A172 (cell line): Measurements from ENCODE around the gene SGSM2. TPM values are rescaled to one million over a fixed set of nuclear protein-coding genes. Genes with fewer than 3 reads are reported as not detected.

Source experiments
- DNase-seq: peaks from one replicate; pipeline ENCODE4 v3.0.0-alpha.2; 2015; ENCODE audit warnings: low spot score
- total RNA-seq: library from RNA; depleted of rRNA; stranded (reverse); fragments of >200 nt; shearing (Covaris generic); gene quantifications from 2 replicates; pipeline ENCODE4 v1.2.3, GENCODE V29; 2014

The SGSM2 gene
- total RNA-seq, 1 experiment from 2014 or later: 23.3 TPM

GRCh38 chr17:2335726-2336214 lies 1.5 kb upstream of the SGSM2 start:
- DNase-seq: peak; percentile 16

GRCh38 chr17:2336215-2336851 lies 968 bp upstream of the SGSM2 start, which contains the start of gene TSR1:
TSR1 (minus strand) TSS chr17:2336457; CDS start chr17:2336427, 30 bp downstream.
- peak; percentile 86 for DNase-seq

GRCh38 chr17:2337544-2338314 lies 428 bp downstream of the SGSM2 start:
- peak; percentile 44 for DNase-seq

DNA sequence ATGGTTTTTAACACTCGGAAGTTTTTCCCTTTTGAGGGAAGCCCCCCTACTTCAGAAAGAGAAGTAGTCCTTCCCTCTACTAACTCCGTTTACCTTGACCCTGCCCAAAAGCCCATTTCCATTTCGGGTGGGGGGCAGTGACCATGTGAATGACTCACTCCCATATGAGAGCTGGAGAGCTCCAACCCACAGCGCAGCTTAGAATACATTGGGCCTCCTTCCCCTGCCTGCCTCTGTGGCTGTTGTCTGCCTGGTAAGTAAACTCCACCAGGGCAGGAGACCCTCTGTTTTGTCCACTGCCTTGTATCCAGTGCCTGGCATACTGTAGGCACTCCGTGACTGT lies 985 bp downstream of the SGSM2 start:
- no peak for DNase-seq

DNA sequence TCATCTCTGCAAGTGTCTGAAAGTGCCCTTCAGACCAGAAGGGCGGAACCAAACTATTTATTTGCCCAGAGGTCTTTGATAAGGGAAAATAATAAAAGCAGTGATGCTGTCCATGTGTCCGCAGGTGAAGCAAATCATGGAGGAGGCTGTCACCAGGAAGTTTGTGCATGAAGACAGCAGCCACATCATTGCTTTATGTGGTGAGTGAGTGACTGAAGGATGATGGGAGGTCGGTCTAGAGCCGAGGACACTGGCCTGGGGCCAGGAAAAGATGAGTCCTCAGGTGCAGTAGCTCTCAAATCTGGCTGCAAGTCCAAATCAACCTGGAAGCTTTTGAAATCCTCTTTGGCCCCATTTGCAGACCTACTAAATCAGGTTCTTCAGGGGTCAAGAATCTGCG lies 6.1 kb downstream of the SGSM2 start:
- DNase-seq: no peak

DNA sequence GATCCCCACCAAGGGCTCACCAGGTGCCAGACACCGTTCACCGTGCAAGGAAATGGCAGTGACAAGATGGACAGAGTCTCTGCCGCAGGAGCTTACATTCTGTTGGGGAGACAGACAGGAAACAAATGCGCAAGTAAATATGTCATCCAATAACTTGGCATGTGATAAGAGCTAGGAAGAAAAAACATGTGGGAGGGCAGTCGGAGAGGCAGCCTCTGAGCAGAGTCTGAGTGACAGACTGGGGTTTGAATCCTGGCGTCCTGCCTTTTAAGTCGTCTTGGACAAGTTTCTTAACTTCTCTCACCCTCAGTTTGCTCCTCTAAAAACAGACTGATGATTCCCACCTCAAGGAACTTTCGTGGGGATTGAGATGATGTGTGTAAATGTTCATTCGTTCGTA lies 7.2 kb downstream of the SGSM2 start:
- DNase-seq: no peak

DNA sequence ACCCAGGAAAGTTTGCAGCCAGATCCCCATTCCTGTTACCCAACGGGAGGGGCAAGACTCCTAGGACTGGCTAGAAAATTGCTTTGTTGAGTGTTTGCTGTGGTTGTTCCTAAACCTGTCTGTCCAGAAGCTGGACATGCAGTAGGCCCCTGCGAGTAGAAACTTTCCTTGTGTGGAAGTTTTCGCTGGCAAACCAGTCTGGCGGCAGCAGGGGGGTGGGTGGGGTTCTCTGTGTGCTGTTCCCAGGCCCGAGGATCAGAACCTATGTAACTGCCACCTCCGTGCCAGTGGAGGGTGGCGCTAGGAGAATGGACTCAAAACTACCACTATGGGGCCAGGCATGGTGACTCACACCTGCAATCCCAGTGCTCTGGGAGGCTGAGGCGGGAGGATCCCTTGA lies 9.2 kb downstream of the SGSM2 start:
- DNase-seq: no peak

- peak; percentile 57 for DNase-seq
These were observed 10.7 kb downstream of the SGSM2 start for GRCh38 chr17:2347805-2348685.

GRCh38 chr17:2351269-2351668 lies 14.0 kb downstream of the SGSM2 start:
- no peak for DNase-seq

DNA sequence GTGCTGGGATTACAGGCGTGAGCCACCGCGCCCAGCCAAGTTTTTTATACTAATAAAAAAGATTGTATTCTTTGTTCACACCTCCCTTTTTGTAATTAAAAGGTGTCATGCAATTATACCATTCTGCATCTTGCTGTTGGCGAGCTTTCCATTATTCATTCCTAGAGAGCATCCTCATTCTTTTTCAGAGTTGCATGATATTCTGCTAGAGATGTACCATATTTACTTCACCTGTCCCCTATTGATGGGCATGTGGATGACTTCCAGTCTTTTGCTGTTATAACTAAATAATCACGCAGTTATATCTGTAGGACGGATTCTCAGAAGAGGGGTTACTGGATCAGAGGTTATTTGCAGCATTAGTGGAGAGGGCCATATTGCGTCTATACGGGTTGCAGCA lies 17.0 kb downstream of the SGSM2 start:
- DNase-seq: no peak

GRCh38 chr17:2357237-2357636 lies 19.9 kb downstream of the SGSM2 start:
- no peak for DNase-seq

GRCh38 chr17:2357931-2358434 lies 20.7 kb downstream of the SGSM2 start:
- DNase-seq: no peak

DNA sequence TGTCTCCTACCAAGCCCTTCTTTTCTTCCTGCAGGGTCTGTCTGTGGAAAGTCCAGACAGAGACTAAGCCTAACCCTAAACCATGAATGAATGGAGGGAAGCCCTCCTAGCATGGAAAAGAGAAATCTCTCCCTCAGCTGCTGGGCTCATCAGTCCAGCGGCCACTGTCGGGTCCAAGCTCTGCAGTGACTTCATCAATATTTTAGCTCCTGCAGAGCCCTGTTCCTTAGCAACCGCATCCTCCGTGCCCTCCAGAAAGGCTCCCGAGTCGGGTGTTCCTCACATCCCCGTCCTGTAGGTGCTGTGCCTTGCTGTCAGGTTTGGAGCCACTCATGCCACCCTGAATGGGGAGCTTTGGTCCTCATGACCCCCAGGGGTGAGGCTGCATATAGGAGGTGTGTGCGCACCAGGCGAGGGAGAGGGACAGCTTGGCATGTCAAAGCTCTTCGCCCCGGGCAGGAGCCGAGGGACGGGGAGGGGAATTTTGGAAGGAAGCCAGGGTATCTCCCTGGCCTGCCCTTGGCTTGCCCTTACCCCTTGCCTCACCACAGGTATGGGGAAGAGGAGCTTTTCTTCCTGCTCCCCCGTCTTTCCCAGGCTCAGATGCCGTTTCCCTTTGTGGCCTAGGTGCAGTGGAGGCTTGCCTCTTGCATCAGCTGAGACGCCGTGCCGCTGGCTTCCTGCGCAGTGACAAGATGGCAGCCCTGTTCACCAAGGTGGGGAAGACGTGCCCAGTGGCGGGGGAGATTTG lies 23.9 kb downstream of the SGSM2 start:
- DNase-seq: no peak

- DNase-seq: no peak
These were observed 24.7 kb downstream of the SGSM2 start for GRCh38 chr17:2362016-2362415.

- DNase-seq: no peak
These were observed 25.1 kb downstream of the SGSM2 start for GRCh38 chr17:2362416-2362815.

DNA sequence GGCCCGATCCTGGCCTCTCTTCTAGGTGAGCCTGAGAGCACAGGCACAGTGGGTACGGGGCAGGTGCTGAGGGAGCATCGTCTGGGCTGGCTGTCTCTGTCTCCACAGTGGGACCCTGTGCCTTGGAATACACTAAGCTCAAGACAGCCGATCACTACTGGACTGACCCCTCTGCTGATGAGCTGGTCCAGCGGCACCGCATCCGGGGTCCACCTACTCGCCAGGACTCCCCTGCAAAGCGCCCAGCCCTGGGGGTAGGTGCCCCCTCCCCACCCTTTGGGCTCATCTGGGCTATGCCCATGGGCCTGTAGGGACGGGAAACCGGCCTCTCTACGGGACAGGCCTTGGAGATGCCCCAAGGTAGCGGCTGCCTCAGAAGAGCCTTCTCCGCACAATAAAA lies 25.6 kb downstream of the SGSM2 start:
- no peak for DNase-seq

- DNase-seq: no peak
These were observed 26.0 kb downstream of the SGSM2 start for GRCh38 chr17:2363318-2363717.

- no peak for DNase-seq
These were observed 26.8 kb downstream of the SGSM2 start for GRCh38 chr17:2363851-2364762.

DNA sequence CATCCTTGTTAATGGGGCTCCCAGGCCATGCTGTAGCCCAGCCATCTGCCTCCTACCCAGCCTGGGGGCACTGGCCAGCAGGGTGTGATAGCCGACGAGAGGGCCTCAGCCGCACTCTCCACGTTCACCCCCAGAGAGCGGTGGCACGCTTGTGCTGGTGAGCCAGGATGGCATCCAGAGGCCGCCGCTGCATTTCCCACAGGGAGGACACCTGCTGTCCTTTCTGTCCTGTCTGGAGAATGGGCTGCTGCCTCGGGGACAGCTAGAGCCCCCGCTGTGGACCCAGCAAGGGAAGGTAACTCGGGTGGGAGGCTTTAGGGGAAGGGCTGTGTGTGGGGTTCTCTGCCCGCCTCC lies 27.4 kb downstream of the SGSM2 start:
- no peak for DNase-seq

DNA sequence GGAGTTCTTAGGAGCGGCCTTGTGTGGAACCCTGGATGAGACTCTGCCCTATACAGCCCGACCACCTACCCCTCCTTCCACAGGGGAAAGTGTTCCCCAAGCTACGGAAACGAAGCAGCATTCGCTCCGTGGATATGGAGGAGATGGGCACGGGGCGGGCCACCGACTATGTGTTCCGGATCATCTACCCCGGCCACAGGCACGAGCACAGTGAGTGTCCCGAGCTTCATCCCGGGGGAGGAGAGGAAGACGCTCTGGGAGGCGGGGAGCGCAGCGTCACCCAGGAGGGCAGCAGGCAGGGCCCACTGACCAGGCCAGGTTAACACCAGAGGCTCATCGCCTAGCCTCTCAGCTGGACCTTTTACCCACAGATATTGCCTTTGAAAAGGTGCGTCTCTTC lies 27.8 kb downstream of the SGSM2 start:
- no peak for DNase-seq
